A204.1 (cell line): ENCODE results near the gene RASL12.
"Not testable (repeated sequence)": the region's sequence is repeated elsewhere in the genome, so short reads cannot be mapped to it uniquely, and the experiment has no call there.

Source experiments
- FAIRE-seq: peaks from 2 replicates; lab custom pipeline; 2012; peaks lifted over from hg19 to GRCh38; lab: Jason Lieb, UNC

RASL12 gene

GRCh38 chr15:65028338-65028737, 39.5 kb downstream of the RASL12 start:
- no peak for FAIRE-seq

GRCh38 chr15:65027593-65027992, 40.2 kb downstream of the RASL12 start:
- no peak for FAIRE-seq

- FAIRE-seq: no peak
Observed at GRCh38 chr15:65026756-65027155, 41.0 kb downstream of the RASL12 start.

- FAIRE-seq: no peak
Observed at GRCh38 chr15:65021488-65021887, 46.3 kb downstream of the RASL12 start.

GRCh38 chr15:65020419-65020818, 47.4 kb downstream of the RASL12 start:
- no peak for FAIRE-seq

- FAIRE-seq: not testable (repeated sequence)
Observed at GRCh38 chr15:65011198-65011597, 56.6 kb downstream of the RASL12 start.

GRCh38 chr15:65008983-65009382, 58.8 kb downstream of the RASL12 start:
- no peak for FAIRE-seq

GRCh38 chr15:65006876-65007275, 60.9 kb downstream of the RASL12 start:
- FAIRE-seq: no peak

GRCh38 chr15:65004993-65005392, 62.8 kb downstream of the RASL12 start:
- no peak for FAIRE-seq
